ENCODE data around the gene XAGE1A.
"Not testable (repeated sequence)": the region's sequence is repeated elsewhere in the genome, so short reads cannot be mapped to it uniquely, and the experiment has no call there.

XAGE1A gene
- total RNA-seq = 0 reads per million in 4 donors

- DNase-seq = not testable (repeated sequence)
Observed at GRCh38 chrX:52495545-52496418, at the start of gene XAGE1A. TSS of gene XAGE1A (plus strand) at chrX:52495808. CDS start at chrX:52497362, 1,554 bp downstream.

DNA sequence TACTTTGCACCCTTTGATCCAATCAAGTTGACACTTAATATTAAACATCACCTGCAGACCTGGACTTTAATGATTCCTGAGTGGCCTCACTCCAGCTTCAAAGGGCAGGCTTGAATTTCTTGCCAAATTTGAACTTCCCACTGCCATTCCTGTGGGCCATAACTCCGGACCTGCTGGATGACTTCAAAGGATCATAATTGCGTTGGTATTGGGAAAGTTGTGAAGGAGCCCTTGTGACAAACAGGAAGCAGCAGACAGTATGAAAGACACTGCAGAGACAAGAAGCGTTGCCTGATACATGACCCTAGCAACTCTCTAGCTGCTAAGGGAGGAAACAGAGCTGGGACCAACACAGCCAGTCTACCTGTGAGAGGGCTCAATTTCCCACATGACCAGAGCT is 43.6 kb upstream of the XAGE1A start:
- not testable (repeated sequence) for DNase-seq

- not testable (repeated sequence) for DNase-seq
Observed at GRCh38 chrX:52471301-52471700, 24.3 kb upstream of the XAGE1A start.

- DNase-seq = not testable (repeated sequence)
Observed at GRCh38 chrX:52496419-52496772, 788 bp downstream of the XAGE1A start.

DNA sequence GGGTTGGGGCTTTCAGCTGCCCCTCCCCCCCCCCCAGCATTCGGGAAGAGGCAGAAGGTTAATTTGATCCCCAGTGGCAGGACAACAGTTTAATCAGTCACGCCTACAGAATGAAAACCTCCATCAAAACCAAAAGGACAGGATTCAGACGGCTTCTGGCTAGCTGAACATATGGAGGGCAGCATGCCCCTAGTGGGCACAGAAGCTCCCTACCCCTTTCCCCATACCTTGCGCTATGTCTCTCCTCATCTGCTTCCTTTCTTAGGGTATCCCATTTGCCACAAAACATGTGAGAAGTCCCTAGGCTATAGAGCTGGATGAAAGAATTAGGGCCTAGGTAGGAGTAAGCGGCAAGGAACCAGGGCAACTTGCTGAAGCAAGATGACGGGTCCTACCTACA is 5.8 kb downstream of the XAGE1A start:
- not testable (repeated sequence) for DNase-seq

GRCh38 chrX:52504551-52504950 is 8.9 kb downstream of the XAGE1A start:
- DNase-seq = no peak

- no peak for DNase-seq
Observed at GRCh38 chrX:52507331-52507730, 11.7 kb downstream of the XAGE1A start.

DNA sequence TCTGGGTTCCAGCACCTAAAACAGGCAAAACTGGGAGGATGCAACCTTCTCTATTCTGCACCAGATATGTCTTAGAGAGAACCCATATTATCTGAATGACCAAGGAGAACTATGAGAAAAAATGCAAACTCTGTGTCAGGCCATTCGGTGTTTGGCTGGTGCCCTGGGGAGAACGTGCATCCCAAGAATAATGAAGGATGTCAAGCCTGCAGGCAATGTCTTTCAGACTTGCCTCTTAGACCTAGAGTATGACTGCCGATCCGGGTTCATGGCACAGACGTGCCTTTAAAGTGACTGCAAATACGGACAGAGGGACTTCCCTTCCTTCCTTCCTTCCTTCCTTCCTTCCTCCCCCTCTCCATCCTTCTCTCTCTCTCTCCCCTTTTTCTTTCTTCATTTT is 14.3 kb downstream of the XAGE1A start:
- DNase-seq = no peak

GRCh38 chrX:52511126-52511525 is 15.5 kb downstream of the XAGE1A start:
- not testable (repeated sequence) for DNase-seq

DNA sequence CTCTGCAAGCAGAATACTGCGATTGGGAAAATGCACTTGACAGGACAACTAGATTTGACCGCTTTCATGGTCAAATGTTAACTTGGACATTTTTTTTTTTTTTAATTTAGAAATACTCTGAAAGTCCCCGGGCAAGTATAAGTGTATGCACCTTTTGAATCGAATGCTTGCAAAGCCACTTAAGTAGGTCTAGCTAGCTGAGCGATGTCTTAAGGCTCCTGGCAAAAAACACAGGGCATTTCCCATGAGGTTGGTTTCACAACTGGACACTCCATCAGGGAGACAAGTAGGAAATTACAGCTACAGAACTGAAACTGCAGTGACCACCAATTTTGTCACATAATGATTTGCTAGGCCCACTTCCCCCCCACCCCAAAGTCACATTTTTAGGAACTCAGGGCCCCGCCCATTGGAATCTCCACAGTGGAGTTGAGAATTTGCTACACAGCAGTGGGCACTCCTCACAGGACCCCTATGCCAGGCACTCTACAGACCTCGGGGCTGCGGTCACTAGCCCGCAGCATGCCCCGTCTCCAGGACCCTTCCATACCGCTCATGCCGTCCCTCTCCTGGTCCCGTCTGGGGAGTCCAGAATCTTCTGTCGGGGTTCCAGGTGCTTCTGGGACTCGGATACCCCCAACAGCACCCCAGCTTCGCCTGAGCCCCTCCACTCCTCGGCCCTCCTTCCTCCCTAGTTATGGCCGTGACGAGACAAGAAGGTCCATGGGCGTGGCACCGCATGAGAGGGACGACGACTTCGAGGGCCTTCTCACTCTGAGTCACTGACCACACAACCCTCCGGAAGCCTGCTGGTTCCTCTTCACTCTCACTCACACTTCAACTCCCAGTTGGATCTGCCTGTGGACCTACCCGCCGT is 20.7 kb downstream of the XAGE1A start:
- DNase-seq = not testable (repeated sequence)

DNA sequence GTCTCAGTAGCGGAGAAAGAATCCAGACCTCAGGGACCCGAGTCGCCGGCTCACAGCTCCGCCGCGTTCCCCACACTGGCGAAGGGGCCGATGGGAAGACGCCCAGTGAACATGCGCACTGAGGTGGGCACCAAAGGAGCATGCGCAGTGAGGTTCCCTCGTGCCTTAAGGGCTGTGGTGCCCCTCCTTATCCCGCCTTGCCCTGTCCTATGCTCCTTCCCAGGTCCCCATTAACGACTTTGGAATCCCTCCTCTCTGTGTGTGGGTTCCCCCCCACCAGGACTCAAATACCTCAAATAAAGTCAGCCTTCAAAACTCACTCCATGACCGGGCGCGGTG is 21.3 kb downstream of the XAGE1A start, which contains the start of gene XAGE1B:
Gene XAGE1B (minus strand): TSS at position 77 of the 339 bp plus-strand sequence. CDS start 1,536 bp downstream, outside the sequence.
- not testable (repeated sequence) for DNase-seq

GRCh38 chrX:52541051-52541450 is 45.4 kb downstream of the XAGE1A start:
- not testable (repeated sequence) for DNase-seq

DNA sequence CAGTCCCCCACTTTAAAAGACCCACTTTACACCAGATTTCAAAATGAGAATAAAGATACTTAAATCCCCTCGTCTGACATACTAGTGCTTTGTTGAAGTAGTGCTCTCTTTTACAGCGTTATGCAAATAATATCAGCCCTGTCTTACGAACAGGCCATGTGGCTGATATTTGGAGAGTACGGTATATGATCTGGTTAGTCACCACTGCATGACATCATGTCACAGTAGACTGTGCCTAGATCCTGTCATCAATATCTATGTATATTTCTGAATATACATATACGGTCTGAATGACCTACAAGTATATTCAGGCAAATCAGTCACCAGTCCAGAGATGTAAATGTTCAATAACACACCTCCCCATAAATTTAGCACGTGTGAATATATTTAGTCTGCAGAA is 46.7 kb downstream of the XAGE1A start:
- no peak for DNase-seq

- no peak for DNase-seq
Observed at GRCh38 chrX:52544147-52544840, 48.7 kb downstream of the XAGE1A start.

- DNase-seq = not testable (repeated sequence)
Observed at GRCh38 chrX:52548769-52549168, 53.2 kb downstream of the XAGE1A start.
